SH-SY5Y (cell line): ENCODE measurements around the gene RAB12.

ENCODE experiments used
- GATA2 ChIP-seq: IDR thresholded peaks from 2 replicates; pipeline ENCODE4 v1.6.1; 2011; ENCODE audit warnings: mild to moderate bottlenecking, low read depth, low read length
- GATA3 ChIP-seq: IDR thresholded peaks from 2 replicates; pipeline ENCODE4 v1.6.1; 2011; ENCODE audit warnings: low read depth, mild to moderate bottlenecking, low read length, moderate library complexity

The RAB12 gene

GRCh38 chr18:8625461-8626092 lies 16.3 kb downstream of the RAB12 start:
- TF ChIP-seq GATA2: no peak

DNA sequence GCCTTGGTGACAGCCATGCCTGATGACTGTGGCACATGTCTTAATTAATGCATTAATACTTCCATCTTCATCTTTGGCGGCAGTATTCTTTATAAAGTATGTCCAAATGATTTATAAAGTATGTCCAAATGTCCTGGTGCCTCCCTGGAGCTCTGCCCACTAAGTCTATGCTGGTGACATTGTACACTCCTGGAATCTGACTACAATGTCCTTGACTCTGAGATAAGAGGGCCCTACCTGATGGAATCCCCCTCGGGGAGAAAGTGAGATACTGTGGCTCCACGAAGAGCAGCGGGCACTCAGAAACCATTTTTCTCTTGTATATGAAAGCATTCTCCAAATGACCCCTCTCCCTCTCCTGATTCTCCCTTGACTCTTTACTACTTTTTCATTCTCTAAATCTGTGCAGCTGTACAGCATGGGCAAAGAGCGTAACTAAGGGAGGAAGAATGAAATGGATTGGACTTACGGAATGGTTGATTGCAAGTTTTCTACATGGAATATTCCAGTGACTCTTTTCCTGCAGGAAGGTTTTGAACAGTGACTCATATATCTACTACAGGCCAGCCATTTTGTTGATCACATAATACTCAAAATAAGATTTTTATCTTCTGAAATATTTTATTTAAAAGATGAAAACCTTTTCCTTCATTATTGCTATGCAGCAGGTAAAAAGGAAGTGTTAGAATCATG lies 17.3 kb downstream of the RAB12 start:
- TF ChIP-seq GATA2 (no peak), GATA3 (no peak)

DNA sequence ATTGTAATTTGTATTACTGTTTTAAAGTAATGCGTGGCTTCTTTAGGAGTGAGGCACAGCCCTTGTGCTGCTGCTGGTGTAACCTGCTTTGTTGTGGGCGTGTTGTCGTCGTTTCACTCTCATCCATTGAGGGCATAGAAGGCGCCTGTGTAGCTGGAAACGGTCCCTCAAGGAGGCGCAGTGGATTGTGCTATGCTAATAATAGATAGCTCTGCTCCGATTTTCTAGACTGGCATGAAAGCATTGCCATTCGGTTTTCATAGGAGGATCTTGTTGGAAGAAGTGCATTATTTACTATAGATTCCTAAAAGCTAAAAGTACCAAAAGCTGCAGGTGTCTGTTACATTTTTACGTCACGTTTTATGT lies 17.9 kb downstream of the RAB12 start:
- TF ChIP-seq GATA3: no peak

- TF ChIP-seq GATA2 (no peak), GATA3 (no peak)
These were observed 18.3 kb downstream of the RAB12 start for GRCh38 chr18:8627540-8627939.

DNA sequence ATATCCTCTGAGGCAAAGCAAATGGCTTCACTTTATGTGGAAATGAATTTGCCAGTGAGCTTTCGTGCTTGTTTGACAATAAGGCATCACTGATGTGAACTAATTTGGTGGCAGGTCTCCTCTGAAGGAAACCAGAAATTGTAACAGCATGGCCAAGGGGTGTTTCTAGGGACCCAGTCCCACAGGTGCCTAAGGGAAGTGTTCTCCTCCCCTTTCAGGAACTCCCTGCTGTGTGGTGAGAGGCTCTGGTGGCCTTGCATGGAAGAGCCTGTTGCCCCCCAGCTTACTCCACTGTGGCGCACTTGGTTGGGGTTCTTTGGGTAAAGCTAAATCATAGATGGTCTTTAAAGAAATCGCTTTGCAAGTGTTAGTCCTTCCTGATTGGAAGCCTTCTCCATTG lies 20.4 kb downstream of the RAB12 start:
- no peak for TF ChIP-seq GATA2
- TF ChIP-seq GATA3: no peak

- TF ChIP-seq GATA2 (no peak), GATA3 (no peak)
These were observed 21.3 kb downstream of the RAB12 start for GRCh38 chr18:8630546-8630945.

DNA sequence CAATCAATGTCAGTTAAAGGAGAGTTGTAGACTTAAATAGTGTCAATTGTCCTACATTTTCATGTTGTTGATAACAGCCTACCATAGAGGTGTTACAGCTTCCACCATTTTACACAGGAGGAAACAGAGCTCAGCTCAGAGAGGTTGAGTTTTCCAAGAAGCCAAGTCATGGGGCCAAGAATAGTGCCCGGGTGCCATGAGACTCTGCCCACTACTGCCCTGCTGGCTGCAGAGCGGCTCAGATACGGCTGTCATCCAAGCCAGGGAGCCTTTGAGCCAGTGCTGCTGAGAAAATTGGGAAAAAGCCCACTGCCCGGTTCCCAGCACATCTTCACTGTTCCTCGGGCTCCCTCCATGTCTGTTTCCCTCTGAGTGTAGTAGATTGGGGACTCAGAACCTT lies 22.0 kb downstream of the RAB12 start:
- TF ChIP-seq GATA3: no peak
- no peak for TF ChIP-seq GATA2

DNA sequence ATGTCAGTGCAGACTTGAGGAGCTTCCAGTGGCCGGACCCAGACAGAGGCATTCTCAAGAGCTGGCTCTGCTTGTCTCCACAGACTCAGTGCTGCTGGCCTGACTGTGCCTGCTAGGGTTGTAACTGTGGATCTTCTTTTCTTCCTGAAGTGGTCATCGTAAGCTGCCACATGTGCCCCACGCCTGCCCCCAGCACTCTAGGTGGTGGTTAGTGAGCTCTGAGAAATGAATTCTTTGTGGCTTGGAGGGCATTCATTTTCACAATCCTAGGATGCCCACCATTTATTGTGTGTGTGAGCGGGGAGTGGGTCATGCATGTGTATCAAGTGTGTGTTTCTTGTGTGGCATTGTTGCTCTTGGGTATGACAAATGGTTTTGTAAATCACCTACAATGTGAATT lies 23.1 kb downstream of the RAB12 start:
- TF ChIP-seq GATA3: no peak
- TF ChIP-seq GATA2: no peak

GRCh38 chr18:8634508-8634907 lies 25.3 kb downstream of the RAB12 start:
- TF ChIP-seq GATA2 (no peak), GATA3 (no peak)

- TF ChIP-seq GATA2: no peak
These were observed 25.9 kb downstream of the RAB12 start for GRCh38 chr18:8635087-8635486.

- TF ChIP-seq GATA2: no peak
- TF ChIP-seq GATA3: no peak
These were observed 30.5 kb downstream of the RAB12 start for GRCh38 chr18:8639762-8640161.

DNA sequence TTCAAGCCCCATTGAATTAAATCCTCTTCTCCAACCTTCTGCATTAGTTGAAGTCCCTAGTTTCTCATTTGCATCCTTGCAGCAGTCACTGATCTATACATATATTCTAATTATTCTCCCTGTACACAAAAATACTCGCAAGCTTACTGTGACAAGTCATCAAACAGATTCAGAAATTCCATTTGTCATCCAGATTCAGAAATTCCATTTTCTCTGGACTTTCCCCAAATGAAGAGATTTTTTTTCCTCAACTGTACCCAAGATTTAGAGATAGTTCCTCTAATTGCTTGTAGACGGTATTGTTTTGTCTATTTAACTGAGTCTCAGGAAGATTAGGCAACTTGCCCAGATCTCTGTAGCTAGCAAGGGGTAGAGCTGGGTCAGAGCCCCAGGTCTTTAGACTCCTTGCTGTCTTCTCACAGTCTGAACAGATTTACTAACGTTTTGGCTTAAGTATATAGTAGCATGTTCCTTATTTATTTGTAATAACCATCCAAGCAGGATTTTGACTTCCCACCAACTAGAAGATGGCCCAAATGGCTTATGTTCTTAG lies 34.2 kb downstream of the RAB12 start:
- no peak for TF ChIP-seq GATA2
- TF ChIP-seq GATA3: no peak

DNA sequence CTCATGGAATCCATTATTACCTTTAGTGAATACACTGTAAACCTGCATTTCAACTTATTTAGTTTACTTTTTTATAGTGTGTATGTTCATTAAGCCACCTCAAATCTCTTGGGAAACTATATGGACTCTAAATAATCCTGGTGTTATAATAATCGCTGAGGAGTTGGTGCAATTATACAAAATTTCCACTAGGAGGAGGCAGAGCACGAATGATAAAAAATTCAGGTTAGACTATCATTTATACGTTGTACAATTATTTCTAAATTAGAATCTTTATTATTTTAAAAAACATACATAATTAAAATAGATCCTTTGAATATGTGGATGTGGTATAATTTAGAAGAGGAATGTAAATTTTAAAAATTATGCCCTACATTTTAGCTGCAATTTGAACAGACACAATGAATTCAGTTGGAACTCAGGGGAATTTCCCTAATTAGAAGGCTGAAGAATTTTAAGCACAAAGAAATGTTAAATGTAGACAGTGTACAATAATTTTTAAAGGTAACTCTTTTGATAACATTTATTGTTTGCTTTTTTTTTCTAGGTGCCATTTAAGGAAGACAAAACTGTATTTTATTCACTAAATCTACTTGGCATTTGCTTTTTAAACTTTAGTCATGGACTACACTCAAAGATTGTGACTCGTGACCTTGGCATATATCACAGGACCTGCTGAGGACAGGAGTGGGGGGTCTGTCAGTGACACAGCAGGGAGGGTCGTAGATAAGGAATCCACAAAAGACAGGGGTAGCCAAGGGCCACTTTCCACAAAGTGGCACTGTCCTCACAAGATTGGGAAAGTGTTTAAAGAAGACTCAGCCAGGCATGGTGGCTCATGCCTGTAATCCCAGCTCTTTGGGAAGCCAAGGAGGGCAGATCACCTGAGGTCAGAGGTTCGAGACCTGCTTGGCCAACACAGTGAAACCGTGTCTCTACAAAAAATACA lies 45.5 kb downstream of the RAB12 start:
- TF ChIP-seq GATA3: no peak
- TF ChIP-seq GATA2: no peak

DNA sequence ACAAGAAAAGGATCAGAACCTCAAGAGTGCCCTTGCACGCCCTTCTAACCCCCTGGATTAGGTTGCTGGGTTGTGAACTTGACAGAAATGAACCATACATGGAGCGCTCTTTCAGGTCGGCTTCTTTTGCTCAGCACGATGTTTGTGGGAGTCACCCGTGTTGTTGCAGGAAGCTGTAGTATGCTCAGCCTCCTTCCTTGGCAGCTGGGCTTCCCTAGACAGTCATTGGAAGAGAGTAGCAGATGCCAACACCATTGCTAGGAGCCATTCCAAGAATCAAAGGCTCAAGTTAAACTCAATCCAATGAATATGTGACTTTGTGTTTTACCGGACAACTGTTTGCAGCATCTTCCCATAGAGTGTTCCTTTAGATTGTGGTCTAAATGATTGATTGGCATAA lies 47.0 kb downstream of the RAB12 start:
- TF ChIP-seq GATA3 (no peak), GATA2 (no peak)

DNA sequence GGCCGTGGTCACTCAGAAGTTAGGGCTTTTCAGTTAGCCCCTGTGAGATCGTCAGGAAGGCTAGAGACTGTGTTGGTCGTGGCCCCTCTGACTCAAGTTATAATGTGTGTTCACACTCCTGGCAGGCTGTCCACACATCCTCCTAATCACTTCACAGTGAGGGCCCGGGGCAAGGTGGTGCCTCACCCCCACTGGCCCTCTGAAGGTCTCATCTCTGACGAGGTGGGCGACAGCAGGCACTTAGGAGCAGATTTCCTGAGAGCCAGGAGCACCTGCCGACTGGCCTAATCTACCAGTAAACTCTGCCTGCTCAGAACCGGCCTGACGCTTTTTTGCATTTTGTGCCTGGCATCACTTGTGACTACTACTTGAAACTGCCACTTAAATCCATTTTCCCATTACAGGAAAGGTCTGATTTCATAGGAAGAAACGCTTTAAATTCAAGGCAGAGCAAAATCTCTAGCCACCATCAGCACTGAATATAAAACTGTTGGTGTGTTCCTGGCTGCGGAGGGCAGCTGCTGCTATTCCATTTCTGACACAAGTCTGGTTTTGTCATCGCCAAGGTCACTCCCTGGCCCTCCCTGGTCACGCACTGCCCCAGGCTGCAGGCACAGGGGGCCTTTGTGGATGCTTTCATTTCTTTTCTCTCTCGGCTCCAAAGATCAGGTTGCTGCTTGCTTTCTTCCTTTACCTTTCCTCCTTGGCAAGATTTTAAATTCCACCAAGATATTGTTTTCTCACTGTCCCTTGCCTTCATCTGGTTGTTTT lies 48.0 kb downstream of the RAB12 start:
- TF ChIP-seq GATA2 (no peak), GATA3 (no peak)
